HG03066 (cell line): ENCODE results near the gene SAFB2.

Source experiments
- ATAC-seq: cut with Tn5 transposase; IDR thresholded peaks from one replicate; pipeline ENCODE4 v1.9.1; 2021; ENCODE audit warnings: low read depth; ENCODE audit not compliant: unreplicated experiment

The SAFB2 gene

DNA sequence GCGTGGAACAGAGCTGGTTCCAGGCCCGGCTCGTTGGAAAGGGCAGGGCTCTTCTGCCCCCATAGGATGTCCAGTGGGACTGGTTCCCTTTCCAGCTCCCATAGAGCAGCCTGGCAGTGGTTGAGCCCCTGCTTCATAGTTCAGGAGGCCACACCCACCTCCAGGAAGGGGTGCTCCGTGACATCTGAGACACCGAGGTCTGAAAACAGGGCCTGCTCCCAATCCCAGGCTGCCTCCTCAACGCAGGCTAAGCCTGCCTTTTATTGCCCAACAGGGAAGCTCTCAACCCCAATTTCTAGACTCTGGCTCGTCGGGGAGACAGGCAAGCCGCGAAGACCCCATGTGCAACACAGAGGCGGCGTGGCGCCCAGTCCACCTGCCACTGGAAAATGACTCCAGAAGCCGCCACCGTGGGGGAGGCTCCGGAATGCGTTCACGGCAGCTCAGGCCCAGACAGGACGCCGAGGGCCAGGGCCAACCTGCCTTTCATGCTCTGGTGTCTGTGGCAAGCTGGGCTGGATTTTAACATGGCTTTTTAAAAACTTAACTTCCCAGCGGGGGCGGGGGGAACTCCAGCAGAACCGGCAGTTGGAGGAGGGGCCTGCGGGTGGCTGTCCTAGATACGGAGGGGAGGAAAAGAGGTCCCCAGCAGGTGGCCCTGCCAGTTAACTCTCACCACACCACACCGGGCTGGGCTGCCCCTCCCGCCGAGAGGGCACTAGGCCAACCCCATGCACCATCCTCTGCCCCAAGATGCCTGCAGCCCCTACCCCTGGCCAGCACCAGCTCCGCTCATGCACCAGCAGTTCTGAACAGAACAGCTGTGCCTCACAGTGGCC, 36.9 kb downstream of the SAFB2 start:
- ATAC-seq: no peak

DNA sequence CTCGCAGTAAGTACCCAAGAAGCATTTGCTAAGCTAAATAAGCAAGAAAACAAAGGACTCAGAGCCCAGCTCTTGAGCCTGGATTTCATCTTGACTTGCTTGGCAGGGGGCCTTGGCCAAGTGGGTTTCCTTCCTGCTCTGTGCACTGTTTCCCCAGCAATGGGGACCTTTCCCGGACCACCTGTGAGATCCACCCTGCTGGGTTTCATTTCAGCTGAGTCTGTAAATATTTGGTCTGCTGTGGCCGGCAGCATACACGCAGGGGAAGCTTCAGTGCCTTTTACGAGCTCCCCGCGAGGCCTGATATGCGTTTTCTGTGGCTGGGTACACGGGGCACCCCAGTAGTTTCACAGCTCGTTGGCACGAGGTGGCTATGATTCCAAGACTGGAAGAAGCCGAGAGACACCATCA, 42.4 kb downstream of the SAFB2 start:
- no peak for ATAC-seq

- no peak for ATAC-seq
Measured at GRCh38 chr19:5579697-5580096, 42.9 kb downstream of the SAFB2 start.

GRCh38 chr19:5579286-5579685, 43.3 kb downstream of the SAFB2 start:
- ATAC-seq: no peak

DNA sequence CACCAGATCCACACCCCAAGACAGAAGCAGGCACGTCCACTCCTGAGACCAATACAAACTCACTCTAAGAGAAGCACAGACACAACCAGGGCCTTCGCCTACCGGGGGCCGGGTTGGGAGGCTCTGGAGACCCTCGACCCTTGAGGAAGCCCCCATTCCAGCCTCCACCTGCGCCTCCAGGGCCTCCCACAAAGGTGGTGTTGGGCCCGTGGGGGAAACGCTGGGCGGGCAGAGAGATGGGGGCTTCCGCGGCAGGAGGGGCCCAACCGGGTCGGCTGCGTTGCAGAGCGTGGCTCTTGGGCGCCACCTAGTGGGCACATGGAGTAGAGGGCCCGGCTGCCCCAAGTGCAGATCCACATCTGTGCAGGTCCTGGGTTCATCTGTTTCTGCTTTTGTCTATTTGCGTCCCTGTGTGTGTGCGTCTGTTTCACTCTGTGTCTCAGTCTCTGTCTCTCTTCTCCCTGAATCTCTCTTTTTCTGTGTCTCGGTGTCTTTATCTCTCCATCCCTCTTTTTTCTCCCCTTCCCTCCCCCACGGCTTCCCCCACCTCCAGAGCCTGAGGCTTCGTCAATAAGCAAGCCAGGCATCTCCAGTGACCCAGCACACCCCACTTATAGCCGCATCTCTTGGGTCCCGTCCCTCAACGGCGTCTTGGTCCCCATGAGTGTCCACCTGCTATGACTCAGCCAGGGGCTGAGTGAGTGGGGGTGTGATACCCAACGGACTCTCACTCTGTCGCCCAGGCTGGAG, 44.3 kb downstream of the SAFB2 start:
- ATAC-seq: no peak

GRCh38 chr19:5575590-5575989, 47.0 kb downstream of the SAFB2 start:
- ATAC-seq: no peak

DNA sequence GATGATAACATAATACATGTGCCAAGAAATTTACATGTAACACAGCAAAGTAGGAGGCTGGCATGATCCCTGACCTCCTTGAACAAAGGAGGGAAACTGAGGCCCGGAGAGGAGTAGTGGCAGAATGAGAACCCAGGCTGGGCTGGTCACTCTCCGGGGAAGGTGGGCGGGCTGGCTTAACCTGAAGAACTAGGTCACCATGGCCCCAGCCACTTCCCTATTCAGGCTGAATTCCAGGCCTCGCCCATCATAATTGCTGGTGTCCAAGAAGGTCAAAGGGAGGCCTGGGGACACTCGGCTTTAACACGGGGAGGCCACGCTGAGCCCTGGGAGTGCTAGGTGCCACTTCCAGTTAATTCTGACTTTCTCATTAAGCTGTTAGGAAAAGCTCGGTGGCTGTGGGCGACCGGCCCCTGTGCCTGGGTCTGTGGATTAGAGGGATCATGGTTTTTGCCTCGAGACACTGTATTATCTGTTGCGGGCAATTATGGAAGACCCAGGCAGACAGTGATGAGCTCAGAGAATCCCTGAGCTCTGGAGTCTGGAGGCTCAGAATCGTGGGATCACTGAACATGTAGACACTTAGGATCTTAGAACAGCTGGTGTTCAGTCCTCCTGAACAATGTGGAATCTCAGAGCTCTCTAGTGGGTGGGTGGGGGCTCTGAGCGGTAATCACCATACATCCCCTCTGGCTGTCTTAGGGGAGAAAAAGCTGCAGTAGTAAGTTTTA, 49.9 kb downstream of the SAFB2 start:
- no peak for ATAC-seq

GRCh38 chr19:5571777-5572176, 50.8 kb downstream of the SAFB2 start:
- no peak for ATAC-seq

GRCh38 chr19:5567970-5568407, 54.6 kb downstream of the SAFB2 start:
- ATAC-seq: no peak

DNA sequence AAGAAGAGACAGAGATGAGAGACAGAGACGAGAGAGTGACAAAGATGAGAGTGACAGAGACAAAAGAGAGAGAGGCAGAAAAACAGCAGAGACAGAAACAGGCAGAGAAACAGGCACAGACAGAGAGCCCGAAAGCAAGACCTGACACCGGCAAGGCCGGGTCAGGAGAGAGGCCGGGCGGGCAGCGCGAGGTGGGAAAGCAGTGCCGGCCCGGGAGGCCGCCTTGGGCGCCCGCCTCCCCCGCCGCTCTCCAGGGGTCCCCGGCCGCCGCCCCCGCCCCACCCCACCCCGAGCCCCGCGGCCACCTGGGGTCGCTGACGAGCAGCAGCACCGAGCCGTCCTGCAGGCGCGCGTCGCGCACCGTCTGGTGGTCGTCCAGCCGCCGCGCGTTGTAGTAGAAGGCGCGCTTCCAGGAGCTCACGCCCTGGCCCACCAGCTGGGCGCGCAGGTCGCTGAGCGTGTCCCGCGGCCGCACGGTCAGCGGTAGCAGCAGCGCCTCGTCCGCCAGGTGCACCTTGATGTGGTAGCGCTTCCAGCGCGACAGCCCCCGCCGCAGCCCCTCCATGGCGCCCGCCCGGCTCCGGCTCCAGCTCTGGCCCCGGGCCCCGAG, 55.1 kb downstream of the SAFB2 start, which contains the start of gene TINCR:
TINCR (minus strand) TSS at position 594 of the 610 bp plus-strand sequence.
- ATAC-seq: no peak

- no peak for ATAC-seq
Measured at GRCh38 chr19:5564930-5565329, 57.6 kb downstream of the SAFB2 start.

GRCh38 chr19:5563935-5564612, 58.5 kb downstream of the SAFB2 start:
- ATAC-seq: no peak

DNA sequence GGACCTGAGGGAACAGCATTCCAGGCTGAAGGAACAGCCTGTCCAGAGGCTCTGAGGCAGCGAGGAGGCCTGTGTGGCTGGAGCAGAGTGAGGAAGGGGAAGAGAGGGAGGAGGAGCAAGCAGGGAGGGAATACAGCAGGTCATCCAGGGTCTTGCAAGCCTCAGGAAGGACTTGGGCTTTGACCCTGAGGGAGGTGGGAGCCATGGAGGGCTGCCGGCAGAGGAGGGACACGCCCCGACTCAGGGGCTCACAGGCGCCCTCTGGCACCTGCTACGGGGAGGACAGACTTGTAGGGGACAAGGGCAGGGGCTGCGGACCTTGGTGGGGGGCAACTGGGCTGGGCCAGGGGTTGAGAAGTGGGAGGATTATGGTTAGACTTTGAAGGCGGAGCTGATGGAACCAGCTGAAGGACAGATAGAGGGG, 59.6 kb downstream of the SAFB2 start:
- no peak for ATAC-seq

- no peak for ATAC-seq
Measured at GRCh38 chr19:5562280-5562679, 60.3 kb downstream of the SAFB2 start.

GRCh38 chr19:5561559-5561958, 61.0 kb downstream of the SAFB2 start:
- no peak for ATAC-seq

GRCh38 chr19:5560156-5560555, 62.4 kb downstream of the SAFB2 start:
- ATAC-seq: no peak

GRCh38 chr19:5559804-5560133, 62.8 kb downstream of the SAFB2 start:
- ATAC-seq: no peak

DNA sequence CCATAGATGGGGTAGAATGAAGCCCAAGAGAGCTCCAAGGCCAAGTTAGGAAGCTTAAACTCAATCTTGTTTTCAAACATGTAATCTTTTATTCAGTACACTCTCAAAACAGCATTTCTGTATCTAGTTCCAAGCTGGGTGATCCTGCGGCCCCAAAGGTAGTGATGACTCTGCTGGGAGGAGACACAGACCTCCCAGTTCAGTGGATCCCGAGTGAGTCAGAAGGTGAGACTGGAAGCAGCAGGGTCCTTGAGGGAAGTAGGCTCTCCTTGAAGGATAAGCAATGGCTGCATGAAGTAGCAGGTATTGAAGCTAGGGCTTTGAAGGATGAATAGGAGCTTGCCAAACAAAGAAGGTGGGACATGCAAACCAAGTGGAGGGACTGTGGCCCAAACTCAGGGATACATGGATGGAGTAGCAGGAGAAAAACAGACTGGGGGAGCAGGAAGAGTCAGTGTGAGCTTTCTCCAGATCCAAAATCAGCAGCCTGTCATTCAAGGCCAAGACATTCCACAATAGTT, 64.4 kb downstream of the SAFB2 start:
- ATAC-seq: no peak

DNA sequence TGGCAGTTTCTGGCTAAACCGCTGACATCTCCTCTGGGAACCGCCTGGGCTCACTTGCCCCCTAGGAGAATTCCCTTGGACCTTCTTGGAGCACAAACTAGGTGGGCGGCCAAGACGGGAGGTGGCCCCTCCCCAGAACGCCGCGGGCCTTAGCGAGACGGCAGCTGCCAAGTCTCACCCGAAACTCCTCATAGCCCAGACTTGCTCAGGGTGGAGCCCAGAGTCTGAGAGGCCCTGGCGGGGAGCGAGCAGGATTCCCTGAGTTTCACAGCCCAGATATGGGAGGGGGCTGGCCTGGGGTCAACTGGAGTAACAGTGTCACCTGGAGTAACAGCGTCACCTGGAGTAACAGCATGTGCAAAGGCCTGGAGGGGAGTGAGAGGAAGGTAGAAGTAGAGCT, 64.9 kb downstream of the SAFB2 start:
- ATAC-seq: no peak

GRCh38 chr19:5554828-5555227, 67.7 kb downstream of the SAFB2 start:
- no peak for ATAC-seq
